Central memory CD8-positive, alpha-beta T cell (primary cell): Measurements from ENCODE around the gene EFCAB6.

Experiments
- ATAC-seq: fragments of 150-1000 bp; cut with Tn5 transposase; replicated peaks from 2 replicates; pipeline ENCODE4 v1.10.0; 2022; ENCODE audit warnings: mild to moderate bottlenecking, moderate FRiP score, moderate number of reproducible peaks; ENCODE audit not compliant: poor library complexity, severe bottlenecking; ENCODE audit errors: extremely low read depth
- DNase-seq, 2 donors: peaks; one replicate each; pipeline ENCODE4 v3.0.0; 2021; ENCODE audit warnings: low spot score in 2 of 2
- H3K27ac Mint-ChIP-seq: one replicate; pipeline ENCODE4 v1.8.0; 2022; ENCODE audit warnings: low read depth, mild to moderate bottlenecking, moderate library complexity, mixed read lengths
- H3K27me3 Mint-ChIP-seq: one replicate; pipeline ENCODE4 v1.8.0; 2022; ENCODE audit warnings: mixed read lengths
- H3K36me3 Mint-ChIP-seq: one replicate; pipeline ENCODE4 v1.8.0; 2022; ENCODE audit warnings: mild to moderate bottlenecking, moderate library complexity, mixed read lengths; ENCODE audit not compliant: insufficient read depth
- H3K4me1 Mint-ChIP-seq: one replicate; pipeline ENCODE4 v1.8.0; 2022; ENCODE audit warnings: mixed read lengths
- H3K4me3 Mint-ChIP-seq: one replicate; pipeline ENCODE4 v1.8.0; 2022; ENCODE audit warnings: mild to moderate bottlenecking, moderate library complexity, mixed read lengths
- H3K9me3 Mint-ChIP-seq: one replicate; pipeline ENCODE4 v1.8.0; 2022; ENCODE audit warnings: mixed read lengths

EFCAB6 gene

GRCh38 chr22:43482318-43482625 is 329.8 kb downstream of the EFCAB6 start:
- Mint-ChIP-seq H3K9me3 (no peaks in the 10 kb centered on the region), H3K36me3 (no peaks in the 10 kb centered on the region), H3K27me3 (peaks cover 6% of the 10 kb centered on the region), H3K4me1 (peaks cover 5% of the 10 kb centered on the region), H3K27ac (no peak overlapping the region), H3K4me3 (no peak overlapping the region)
- ATAC-seq, result no peak
- no peak for DNase-seq

DNA sequence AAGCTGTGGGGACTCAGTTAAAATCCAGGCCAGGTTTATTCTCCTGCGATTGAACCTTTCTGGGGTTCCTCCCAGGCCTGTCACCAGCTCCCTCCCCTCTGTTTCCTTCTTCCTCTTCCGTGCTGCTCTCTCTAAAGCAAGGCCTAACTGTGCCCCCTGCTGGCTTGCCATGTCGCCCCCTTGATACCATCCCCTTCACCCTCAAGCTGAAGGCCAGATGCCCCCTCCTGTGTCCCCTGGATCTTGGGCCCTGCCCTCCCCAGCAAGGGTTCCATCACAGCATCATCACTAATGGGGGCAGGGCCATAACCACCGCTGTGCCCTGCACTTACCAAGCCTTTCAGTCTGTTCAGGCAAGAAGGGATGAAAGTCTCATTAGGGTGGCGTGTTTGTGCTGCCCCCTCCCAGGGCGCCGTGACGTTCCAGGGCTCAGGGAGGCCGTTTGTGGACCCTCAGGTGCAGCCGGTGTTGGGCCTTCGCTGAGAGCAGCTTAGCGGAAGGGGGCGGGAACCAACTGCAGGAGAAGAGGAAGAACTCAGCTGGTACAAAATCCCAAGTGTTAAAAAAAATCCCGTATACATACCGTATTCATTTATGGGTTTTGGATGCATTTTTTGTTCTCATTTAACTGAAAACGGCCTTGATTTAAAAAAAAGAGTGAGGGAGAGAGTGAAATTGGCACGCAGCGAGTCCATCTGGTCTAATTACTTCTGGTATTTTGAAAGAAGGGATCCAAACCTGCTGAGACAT is 330.4 kb downstream of the EFCAB6 start:
- Mint-ChIP-seq H3K27me3 (peaks cover under 1% of the 10 kb centered on the region), H3K4me3 (no peak overlapping the region), H3K27ac (no peak overlapping the region), H3K9me3 (no peaks in the 10 kb centered on the region), H3K4me1 (peaks cover 5% of the 10 kb centered on the region), H3K36me3 (no peaks in the 10 kb centered on the region)
- ATAC-seq (no peak), DNase-seq (no peak)

- H3K9me3 Mint-ChIP-seq, result no peaks in the 10 kb centered on the region
- ATAC-seq (no peak), DNase-seq (no peak)
- no peaks in the 10 kb centered on the region for H3K36me3 Mint-ChIP-seq
- H3K27me3 Mint-ChIP-seq, result no peaks in the 10 kb centered on the region
- no peak overlapping the region for H3K4me3 Mint-ChIP-seq
- H3K4me1 Mint-ChIP-seq, result peaks cover 5% of the 10 kb centered on the region
- no peak overlapping the region for H3K27ac Mint-ChIP-seq
Observed at GRCh38 chr22:43479962-43480361, 332.1 kb downstream of the EFCAB6 start.

- Mint-ChIP-seq H3K27me3 (no peaks in the 10 kb centered on the region), H3K36me3 (no peaks in the 10 kb centered on the region), H3K27ac (no peak overlapping the region), H3K9me3 (no peaks in the 10 kb centered on the region), H3K4me3 (no peak overlapping the region), H3K4me1 (peaks cover 5% of the 10 kb centered on the region)
- ATAC-seq (no peak), DNase-seq (no peak)
Observed at GRCh38 chr22:43479301-43479950, 332.7 kb downstream of the EFCAB6 start.
